GM23248 (cell line): ENCODE data around the gene RNF144B. TPM values are rescaled to one million over a fixed set of nuclear protein-coding genes. Genes with fewer than 3 reads are reported as not detected.

ENCODE experiments used
- DNase-seq: peaks from one replicate; pipeline ENCODE4 v3.0.0-alpha.2; 2015
- H2AFZ ChIP-seq: fragments of 200-600 bp; sonication (generic); 2 replicates; pipeline ENCODE4 v1.6.1; 2016; ENCODE audit warnings: antibody characterized with exemption
- H3F3A ChIP-seq: fragments of 200-600 bp; sonication (generic); 2 replicates; pipeline ENCODE4 v1.6.1; 2016; ENCODE audit warnings: mild to moderate bottlenecking, antibody characterized with exemption, mixed run types; ENCODE audit not compliant: insufficient read depth
- H3K27ac ChIP-seq: fragments of 200-600 bp; sonication (generic); 2 replicates; pipeline ENCODE4 v1.5.1; 2016; ENCODE audit warnings: mild to moderate bottlenecking
- H3K27me3 ChIP-seq: fragments of 200-600 bp; sonication (generic); replicated peaks from 2 replicates; pipeline ENCODE4 v1.6.1; 2016; ENCODE audit warnings: mild to moderate bottlenecking; ENCODE audit not compliant: insufficient read depth
- H3K36me3 ChIP-seq: fragments of 200-600 bp; sonication (generic); 2 replicates; pipeline ENCODE4 v1.6.1; 2016; ENCODE audit warnings: low read depth, mild to moderate bottlenecking
- H3K4me1 ChIP-seq: fragments of 200-600 bp; sonication (generic); 2 replicates; pipeline ENCODE4 v1.6.1; 2016; ENCODE audit warnings: mild to moderate bottlenecking; ENCODE audit not compliant: insufficient read depth
- H3K4me2 ChIP-seq: fragments of 200-600 bp; sonication (generic); one replicate; pipeline ENCODE4 v1.6.1; 2016; ENCODE audit warnings: mild to moderate bottlenecking; ENCODE audit not compliant: unreplicated experiment
- H3K4me3 ChIP-seq: fragments of 200-600 bp; sonication (generic); 2 replicates; pipeline ENCODE4 v1.5.1; 2016; ENCODE audit warnings: mild to moderate bottlenecking
- H3K79me2 ChIP-seq: fragments of 200-600 bp; sonication (generic); 2 replicates; pipeline ENCODE4 v1.6.1; 2016; ENCODE audit warnings: mild to moderate bottlenecking; ENCODE audit not compliant: insufficient read depth
- H3K9ac ChIP-seq: fragments of 200-600 bp; sonication (generic); 2 replicates; pipeline ENCODE4 v1.6.1; 2016; ENCODE audit warnings: mild to moderate bottlenecking
- H3K9me2 ChIP-seq: fragments of 200-600 bp; sonication (generic); 2 replicates; pipeline ENCODE4 v1.6.1; 2016; ENCODE audit warnings: mixed run types, mild to moderate bottlenecking, moderate library complexity; ENCODE audit not compliant: insufficient read depth
- H3K9me3 ChIP-seq: fragments of 200-600 bp; sonication (generic); one replicate; pipeline ENCODE4 v1.6.1; 2017; ENCODE audit warnings: low read depth
- H4K20me1 ChIP-seq: fragments of 200-600 bp; sonication (generic); 2 replicates; pipeline ENCODE4 v1.6.0; 2016; ENCODE audit not compliant: insufficient read depth
- EZH2 ChIP-seq: fragments of 200-600 bp; sonication (generic); IDR thresholded peaks from 2 replicates; pipeline ENCODE4 v1.6.1; 2018; ENCODE audit warnings: antibody characterized with exemption, mild to moderate bottlenecking; ENCODE audit not compliant: insufficient read depth, poor library complexity, severe bottlenecking
- EZH2phosphoT487 ChIP-seq: fragments of 200-600 bp; sonication (generic); IDR thresholded peaks from 2 replicates; pipeline ENCODE4 v1.6.1; 2018; ENCODE audit warnings: antibody characterized with exemption, moderate library complexity, mild to moderate bottlenecking, low read depth; ENCODE audit not compliant: insufficient read depth
- WGBS, 2 experiments: methylation state at CpG; one replicate each; pipeline ENCODE4 v1.1.6; 2015 to 2017; ENCODE audit warnings: low lambda C conversion rate in 2 of 2, low coverage in 1 of 2; ENCODE audit errors: missing lambda C conversion rate in 2 of 2; 5-methylcytosine and 5-hydroxymethylcytosine counted together
- in situ Hi-C: fragments of 300-500 bp; cut with MboI; formaldehyde crosslinking; loops from 2 replicates; pipeline ENCODE4 v1.15.0; 2020
- polyA plus RNA-seq: library from polyadenylated mRNA; unstranded; fragments of >200 nt; fragmentation: Nextera tagmentation; extraction: Ambion mirVana; gene quantifications from 2 replicates; pipeline ENCODE4 v1.2.1, GENCODE V29; 2016
- total RNA-seq: library from RNA; depleted of rRNA; stranded (reverse); fragments of >200 nt; shearing (Covaris generic); gene quantifications from 2 replicates; pipeline ENCODE4 v1.2.3, GENCODE V29; 2014

RNF144B gene
- total and polyA plus RNA-seq, 2 experiments from 2014 or later = 2.6 to 3.5 TPM

GRCh38 chr6:18503593-18504231 is 116.6 kb downstream of the RNF144B start:
- peak overlapping the region; percentile 57 for H3K27ac ChIP-seq
- H2AFZ ChIP-seq = peak overlapping the region; percentile 95
- 29 to 30% methylated on average over 11 of the region's 11 CpGs for WGBS, 2 experiments
- H3K36me3 ChIP-seq = no peaks in the 10 kb centered on the region
- H3K4me2 ChIP-seq = peak overlapping the region; percentile 98
- H3K9me2 ChIP-seq = no peaks in the 10 kb centered on the region
- peak overlapping the region; percentile 74 for H3K4me3 ChIP-seq
- H3K27me3 ChIP-seq = no peaks in the 10 kb centered on the region
- peaks cover 14% of the 10 kb centered on the region; the same call in 1 of the 2 replicates for H3K4me1 ChIP-seq
- H4K20me1 ChIP-seq = no peaks in the 10 kb centered on the region
- TF ChIP-seq EZH2 = no peak
- no peak for TF ChIP-seq EZH2phosphoT487
- no peaks in the 10 kb centered on the region for H3F3A ChIP-seq
- H3K9me3 ChIP-seq = no peaks in the 10 kb centered on the region
- no peaks in the 10 kb centered on the region for H3K79me2 ChIP-seq
- peak overlapping the region; percentile 67 for H3K9ac ChIP-seq
- in situ Hi-C loops = loop anchor here (5.0 kb wide), 1 partner anchor 166 kb away; no protein-coding TSS in a partner anchor
- peak; percentile 90 for DNase-seq

GRCh38 chr6:18504232-18504596 is 117.1 kb downstream of the RNF144B start:
- no peak overlapping the region for H3K4me2 ChIP-seq
- peak overlapping the region; percentile 74; the same call in 1 of the 2 replicates for H3K4me3 ChIP-seq
- no peak overlapping the region for H3K27ac ChIP-seq
- no peaks in the 10 kb centered on the region for H4K20me1 ChIP-seq
- H3F3A ChIP-seq = no peaks in the 10 kb centered on the region
- H3K36me3 ChIP-seq = no peaks in the 10 kb centered on the region
- DNase-seq = no peak
- H3K9me3 ChIP-seq = no peaks in the 10 kb centered on the region
- H3K79me2 ChIP-seq = no peaks in the 10 kb centered on the region
- WGBS, 2 experiments = 26 to 31% methylated on average over 2 of the region's 2 CpGs
- TF ChIP-seq EZH2 (no peak), EZH2phosphoT487 (no peak)
- H3K27me3 ChIP-seq = no peaks in the 10 kb centered on the region
- no peaks in the 10 kb centered on the region for H3K9me2 ChIP-seq
- H2AFZ ChIP-seq = peak overlapping the region; percentile 95
- in situ Hi-C loops = loop anchor here (5.0 kb wide), 1 partner anchor 167 kb away; no protein-coding TSS in a partner anchor
- no peak overlapping the region for H3K9ac ChIP-seq
- H3K4me1 ChIP-seq = peaks cover 14% of the 10 kb centered on the region; the same call in 1 of the 2 replicates

- Histone ChIP-seq H3K27me3 (no peaks in the 10 kb centered on the region), H3K36me3 (no peaks in the 10 kb centered on the region), H3K4me1 (peaks cover 14% of the 10 kb centered on the region; the same call in 1 of the 2 replicates), H3K79me2 (no peaks in the 10 kb centered on the region), H3K4me2 (no peak overlapping the region), H3K4me3 (no peak overlapping the region), H3F3A (no peaks in the 10 kb centered on the region), H4K20me1 (no peaks in the 10 kb centered on the region), H3K9me2 (no peaks in the 10 kb centered on the region), H3K9me3 (no peaks in the 10 kb centered on the region), H3K27ac (no peak overlapping the region), H2AFZ (no peak overlapping the region), H3K9ac (no peak overlapping the region)
- no peak for DNase-seq
- in situ Hi-C loops = no loop called here
- TF ChIP-seq EZH2phosphoT487 (no peak), EZH2 (no peak)
- 88 to 90% methylated on average over 15 of the region's 15 CpGs for WGBS, 2 experiments
Observed at GRCh38 chr6:18506382-18507017, 119.3 kb downstream of the RNF144B start.

- TF ChIP-seq EZH2phosphoT487 = no peak
- TF ChIP-seq EZH2 = no peak
- Histone ChIP-seq H3K36me3 (no peaks in the 10 kb centered on the region), H3F3A (no peaks in the 10 kb centered on the region), H3K9ac (no peak overlapping the region), H4K20me1 (no peaks in the 10 kb centered on the region), H3K79me2 (no peaks in the 10 kb centered on the region), H3K27ac (no peak overlapping the region), H2AFZ (no peak overlapping the region), H3K4me1 (peaks cover 14% of the 10 kb centered on the region; the same call in 1 of the 2 replicates), H3K4me2 (no peak overlapping the region), H3K4me3 (no peak overlapping the region), H3K9me3 (no peaks in the 10 kb centered on the region), H3K9me2 (no peaks in the 10 kb centered on the region), H3K27me3 (no peaks in the 10 kb centered on the region)
- in situ Hi-C loops = no loop called here
- DNase-seq = no peak
- WGBS, 2 experiments = 81 to 91% methylated on average over 7 of the region's 7 CpGs
Observed at GRCh38 chr6:18507018-18507415, 119.9 kb downstream of the RNF144B start.
